ENCODE results near the gene KNG1.

The KNG1 gene

DNA sequence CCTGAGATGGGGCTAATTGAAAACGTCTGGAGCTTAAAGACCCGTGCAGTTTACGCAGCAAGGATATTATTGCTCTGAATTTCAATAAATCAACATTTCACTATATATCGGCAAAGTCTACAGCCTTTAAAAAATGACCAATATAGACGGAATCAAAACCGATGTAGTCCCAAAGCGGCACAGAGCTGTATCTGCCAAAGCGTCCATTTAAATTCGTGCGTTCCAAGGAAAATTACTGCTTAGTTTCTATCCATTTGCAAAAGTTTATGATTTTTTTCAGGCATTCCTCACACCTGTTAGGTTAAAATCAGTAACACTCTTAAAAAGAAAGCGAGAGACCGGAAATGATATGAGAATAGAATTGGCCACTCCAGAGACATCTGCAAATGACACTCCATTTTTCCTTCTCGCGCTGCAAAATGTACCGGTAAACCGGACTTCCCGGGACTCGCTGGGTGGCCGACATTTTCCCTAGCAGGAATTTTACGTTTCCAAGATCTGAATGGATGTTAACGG, 65.4 kb downstream of the KNG1 start:
- DNase-seq, result no peak

DNA sequence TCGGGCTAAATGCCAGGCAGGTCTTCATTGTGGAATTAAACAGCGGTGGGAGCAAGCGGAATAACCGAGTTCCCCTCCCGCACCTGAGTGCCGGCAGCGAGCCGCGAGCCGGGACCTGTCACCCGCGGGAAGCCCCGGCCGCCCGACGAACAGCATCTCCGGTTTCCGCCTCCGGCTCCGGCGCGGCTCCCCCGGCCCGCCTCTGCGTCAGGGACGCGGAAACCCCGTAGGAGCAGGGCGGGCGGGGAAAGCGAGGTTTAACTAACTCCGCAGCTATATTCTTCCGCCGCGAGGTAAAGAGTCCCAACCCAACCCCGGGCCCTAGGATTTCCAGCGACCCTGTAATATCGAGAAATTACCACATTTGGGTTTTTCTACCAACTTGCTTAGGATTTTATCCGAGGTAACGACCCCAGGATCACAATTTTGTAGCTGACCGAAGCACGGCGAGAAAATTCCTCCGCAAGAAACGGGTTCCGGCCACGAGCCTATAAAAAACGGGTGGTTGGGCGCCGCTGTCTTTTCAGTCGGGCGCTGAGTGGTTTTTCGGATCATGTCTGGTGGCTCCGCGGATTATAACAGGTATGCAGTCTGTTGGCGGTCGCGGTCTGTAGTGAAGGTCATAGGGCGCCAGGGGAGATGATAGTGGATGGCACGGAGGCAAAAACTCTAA, 66.0 kb downstream of the KNG1 start, which contains the start of gene EIF4A2:
EIF4A2 (plus strand) TSS at position 520 of the 673 bp plus-strand sequence; CDS start at position 554, 34 bp downstream.
- DNase-seq, result peak; percentile 81

DNA sequence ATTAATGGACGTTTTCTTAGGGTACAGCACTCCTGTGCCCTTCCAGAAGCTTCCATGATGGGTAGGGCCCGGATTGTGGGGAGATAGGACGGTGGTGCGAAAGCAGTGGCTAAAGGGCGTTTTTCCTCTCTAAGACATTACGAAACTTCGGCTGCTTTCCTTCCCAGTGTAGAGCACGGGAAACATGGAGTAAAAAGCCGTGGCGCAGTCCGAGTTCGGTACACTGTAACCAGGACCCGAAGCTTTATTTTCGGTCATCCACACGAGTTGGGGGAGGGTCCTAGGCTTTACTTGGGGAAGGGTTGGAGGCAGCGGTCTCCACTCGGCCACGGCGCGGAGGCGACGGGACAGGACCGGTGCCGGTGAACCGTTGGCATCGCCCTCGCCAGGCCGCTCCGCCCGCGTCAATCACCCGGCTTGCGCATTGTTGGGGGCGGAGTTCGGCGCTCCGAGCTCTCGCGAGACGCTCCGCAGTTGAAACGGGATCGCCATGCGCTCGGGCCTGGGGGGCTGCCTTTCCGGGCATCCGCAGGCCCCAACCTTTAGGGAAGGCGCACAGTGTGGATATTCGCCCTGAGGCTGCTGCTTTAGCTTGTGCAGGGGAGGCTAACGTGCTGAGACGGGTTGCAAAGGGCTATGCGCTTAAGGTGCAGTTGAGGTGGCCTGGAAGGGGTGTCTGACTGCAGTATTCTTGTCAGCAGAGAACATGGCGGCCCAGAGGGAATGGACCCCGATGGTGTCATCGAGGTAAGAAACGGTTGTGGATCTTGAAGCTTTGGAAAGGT, 66.8 kb downstream of the KNG1 start:
- DNase-seq, result peak; percentile 49

DNA sequence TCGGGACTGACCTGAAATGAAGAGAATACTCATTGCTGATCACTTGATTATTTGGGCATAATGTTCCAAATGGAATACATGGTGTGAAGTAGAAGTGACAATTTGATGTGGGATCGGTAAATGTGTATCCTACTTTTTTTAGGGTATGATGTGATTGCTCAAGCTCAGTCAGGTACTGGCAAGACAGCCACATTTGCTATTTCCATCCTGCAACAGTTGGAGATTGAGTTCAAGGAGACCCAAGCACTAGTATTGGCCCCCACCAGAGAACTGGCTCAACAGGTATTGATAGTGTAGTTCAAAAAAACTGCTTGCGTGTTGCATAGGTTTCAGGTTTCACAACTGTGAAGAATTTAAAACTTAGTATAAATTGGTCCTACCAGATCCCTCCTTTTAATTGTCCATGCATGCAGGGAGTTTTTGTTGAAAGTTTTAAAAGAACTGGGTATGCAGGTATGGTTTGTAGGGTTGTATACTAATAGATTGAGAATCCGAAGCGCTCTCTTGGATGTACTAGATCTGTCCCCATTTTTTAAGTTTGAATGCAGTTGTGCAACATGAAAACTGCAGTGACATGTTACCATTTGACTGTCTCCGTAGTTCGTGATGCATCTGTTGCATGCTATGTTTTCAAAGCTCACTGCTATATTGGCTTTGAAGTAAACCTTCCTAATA, 67.8 kb downstream of the KNG1 start:
- DNase-seq, result no peak

DNA sequence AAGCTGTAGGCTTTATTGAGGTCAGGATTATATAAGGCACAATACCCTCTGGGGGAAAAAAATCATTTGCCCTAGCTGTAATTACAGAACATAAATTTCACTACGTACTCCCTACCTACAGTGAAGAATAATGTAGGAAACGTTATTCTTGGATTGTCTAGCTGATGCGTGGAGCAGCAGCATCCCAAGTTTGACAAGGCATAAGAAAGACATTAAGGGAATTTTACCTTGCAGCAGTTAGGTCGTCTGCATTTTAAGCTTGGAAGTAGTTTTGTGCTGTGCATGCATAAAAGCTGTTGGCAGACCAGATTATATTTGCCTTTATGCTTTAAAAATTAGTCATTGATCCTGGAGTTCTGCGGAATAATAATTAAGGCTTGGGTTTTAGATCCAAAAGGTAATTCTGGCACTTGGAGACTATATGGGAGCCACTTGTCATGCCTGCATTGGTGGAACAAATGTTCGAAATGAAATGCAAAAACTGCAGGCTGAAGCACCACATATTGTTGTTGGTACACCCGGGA, 68.4 kb downstream of the KNG1 start:
- DNase-seq, result no peak

DNA sequence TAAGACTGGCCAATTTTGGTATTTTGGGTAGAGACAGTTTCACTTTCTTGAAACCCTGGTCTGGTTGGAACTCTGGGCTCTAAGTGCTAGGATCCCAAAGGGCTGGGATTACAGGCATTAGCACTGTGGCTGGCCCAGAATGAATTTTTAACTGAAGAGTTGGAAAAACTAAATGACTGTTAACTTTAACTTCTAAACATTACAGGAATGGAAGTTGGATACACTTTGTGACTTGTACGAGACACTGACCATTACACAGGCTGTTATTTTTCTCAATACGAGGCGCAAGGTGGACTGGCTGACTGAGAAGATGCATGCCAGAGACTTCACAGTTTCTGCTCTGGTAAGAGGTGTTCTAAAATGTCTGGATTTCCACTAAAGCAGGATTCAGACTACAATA, 69.8 kb downstream of the KNG1 start:
- no peak for DNase-seq

DNA sequence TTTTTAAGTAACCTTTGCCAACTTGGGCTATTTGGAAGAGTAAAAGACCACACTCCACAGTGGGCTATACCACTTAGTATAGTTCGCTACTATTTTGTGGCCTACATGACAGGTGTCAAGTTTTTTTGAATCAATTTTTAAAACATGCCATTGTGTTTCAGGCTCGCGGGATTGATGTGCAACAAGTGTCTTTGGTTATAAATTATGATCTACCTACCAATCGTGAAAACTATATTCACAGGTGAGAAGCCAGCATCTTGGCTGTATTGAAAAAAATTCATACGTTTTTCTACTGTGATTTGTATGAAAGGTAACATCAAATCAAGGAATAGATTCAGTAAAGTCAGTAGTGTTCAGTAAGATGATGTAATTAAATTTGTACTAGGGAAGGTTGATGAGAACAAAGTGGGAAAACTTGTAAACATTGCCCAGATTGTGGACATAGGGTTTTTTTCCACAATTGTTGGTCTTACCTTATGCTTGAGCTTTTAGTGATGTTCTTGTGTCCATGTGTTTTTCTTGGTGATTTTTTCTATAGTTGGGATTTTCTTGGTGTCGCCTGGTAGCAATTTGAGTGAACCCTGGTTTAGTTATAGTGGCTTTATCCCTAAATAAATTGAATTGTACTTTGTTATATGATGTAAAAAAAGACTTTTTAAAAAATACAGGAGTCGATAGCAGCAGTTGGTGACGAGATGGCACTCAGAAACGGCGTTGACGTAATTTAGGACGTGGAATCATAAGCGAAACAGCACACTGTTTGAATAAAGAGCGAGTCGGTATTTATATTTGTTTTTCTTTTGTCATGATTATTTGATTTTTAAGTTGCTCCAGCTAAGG, 70.7 kb downstream of the KNG1 start:
- no peak for DNase-seq

DNA sequence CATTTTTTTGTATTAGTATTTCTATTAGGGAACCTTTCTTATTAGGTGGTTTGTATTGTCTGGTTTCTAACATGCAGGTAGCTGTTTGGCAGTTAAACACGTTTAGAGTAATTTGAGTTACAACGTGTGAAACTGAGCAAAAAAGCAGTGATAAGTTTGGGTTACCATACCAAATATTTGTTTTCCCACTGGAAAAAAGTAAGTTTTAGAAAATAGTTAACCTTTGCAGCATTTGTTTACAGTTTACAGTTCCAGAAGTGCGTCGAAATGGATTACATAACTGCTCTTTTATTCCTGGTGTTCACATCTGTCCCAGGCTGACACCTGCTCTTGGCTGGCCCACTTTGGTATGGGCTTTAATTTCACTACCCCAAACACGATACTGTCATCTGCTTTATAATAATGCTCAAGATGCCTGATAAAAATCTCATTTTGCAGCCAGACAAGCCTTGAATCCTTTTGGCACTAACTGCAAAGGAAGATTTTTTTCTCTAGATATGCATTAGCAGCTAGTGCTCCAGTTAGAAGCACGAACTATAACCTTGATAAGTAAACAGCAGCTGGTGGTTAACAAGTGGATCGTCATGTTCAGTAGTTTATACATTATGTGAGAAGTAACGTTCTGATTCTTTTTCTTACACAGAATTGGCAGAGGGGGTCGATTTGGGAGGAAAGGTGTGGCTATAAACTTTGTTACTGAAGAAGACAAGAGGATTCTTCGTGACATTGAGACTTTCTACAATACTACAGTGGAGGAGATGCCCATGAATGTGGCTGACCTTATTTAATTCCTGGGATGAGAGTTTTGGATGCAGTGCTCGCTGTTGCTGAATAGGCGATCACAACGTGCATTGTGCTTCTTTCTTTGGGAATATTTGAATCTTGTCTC, 71.6 kb downstream of the KNG1 start:
- DNase-seq, result no peak

DNA sequence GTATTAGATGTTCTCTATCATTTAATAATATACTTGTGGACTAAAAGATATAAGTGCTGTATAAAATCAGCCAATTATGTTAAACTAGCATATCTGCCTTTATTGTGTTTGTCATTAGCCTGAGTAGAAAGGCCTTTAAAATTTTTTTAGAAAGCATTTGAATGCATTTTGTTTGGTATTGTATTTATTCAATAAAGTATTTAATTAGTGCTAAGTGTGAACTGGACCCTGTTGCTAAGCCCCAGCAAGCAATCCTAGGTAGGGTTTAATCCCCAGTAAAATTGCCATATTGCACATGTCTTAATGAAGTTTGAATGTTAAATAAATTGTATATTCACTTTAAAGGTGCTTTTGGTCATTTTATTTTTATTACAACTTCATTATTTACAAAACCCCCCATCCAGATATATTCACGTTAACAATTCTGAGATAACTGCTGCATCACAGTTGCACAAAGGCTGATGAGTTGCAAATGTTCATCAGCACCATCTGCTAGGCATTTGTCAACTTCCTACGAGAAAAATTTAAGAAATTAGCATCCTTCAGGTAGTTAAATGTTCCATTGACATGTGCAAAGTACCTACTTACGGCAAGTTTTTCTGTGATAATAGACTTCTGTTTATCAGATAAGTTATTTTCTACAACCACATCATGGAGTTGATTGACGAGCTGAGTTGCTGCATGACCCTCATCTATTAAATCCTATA, 72.5 kb downstream of the KNG1 start:
- DNase-seq, result no peak

DNA sequence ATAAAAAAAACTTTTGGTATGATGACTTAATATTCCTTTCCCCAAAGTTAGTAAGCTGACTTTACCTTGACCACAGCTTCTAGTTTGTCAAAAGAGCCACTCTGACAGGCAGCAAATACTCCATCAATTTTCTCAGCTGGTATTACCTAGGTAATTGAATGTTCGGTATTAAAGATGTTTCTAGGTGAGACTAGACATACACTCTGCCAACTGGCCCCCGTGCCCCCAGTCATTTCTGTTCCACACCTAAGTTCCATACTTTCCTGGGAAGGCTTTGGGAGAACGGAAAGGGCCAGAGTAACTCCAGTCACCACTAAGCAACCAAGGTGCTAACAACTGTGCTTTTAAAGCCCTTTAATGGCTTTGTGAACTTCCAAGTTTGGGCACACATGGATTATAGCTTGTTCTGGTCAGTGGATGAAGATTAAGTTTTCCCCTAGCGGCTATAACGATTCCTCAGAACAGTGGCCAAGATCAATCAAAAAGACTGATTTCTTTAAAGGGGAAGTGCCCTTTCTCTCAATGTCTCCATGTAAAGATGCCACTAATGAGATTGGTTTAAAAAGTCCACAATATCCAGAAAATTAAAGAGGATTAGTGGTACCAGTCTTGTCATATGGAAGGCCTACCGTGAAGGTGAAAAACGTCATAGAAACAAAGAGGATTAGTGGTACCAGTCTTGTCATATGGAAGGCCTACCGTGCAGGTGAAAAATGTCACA, 73.3 kb downstream of the KNG1 start:
- DNase-seq, result no peak
